Adipocyte (in vitro differentiated cells): Measurements from ENCODE around the gene POLL.

Experiments
- DNase-seq: peaks from one replicate; pipeline ENCODE4 v3.0.0-alpha.2; 2015; ENCODE audit warnings: low read depth
- H3K27me3 ChIP-seq: replicated peaks from 2 replicates; pipeline ENCODE4 v1.7.0; 2013; ENCODE audit warnings: mild to moderate bottlenecking, low read length, moderate library complexity; ENCODE audit not compliant: control insufficient read depth, insufficient read depth
- H3K36me3 ChIP-seq: 2 replicates; pipeline ENCODE4 v1.7.0; 2013; ENCODE audit warnings: low read length, mild to moderate bottlenecking, moderate library complexity; ENCODE audit not compliant: control insufficient read depth, insufficient read depth, severe bottlenecking
- H3K4me1 ChIP-seq: 2 replicates; pipeline ENCODE4 v1.7.0; 2013; ENCODE audit warnings: mild to moderate bottlenecking, low read length, moderate library complexity; ENCODE audit not compliant: control insufficient read depth, insufficient read depth
- H3K4me3 ChIP-seq: 2 replicates; pipeline ENCODE4 v1.7.0; 2013; ENCODE audit warnings: mild to moderate bottlenecking, low read length, moderate library complexity
- H3K9ac ChIP-seq: 2 replicates; pipeline ENCODE4 v1.7.0; 2013; ENCODE audit warnings: mild to moderate bottlenecking, low read length, moderate library complexity
- H3K9me3 ChIP-seq: 2 replicates; pipeline ENCODE4 v1.7.0; 2013; ENCODE audit warnings: mild to moderate bottlenecking, low read length, moderate library complexity; ENCODE audit not compliant: control insufficient read depth

The POLL gene

GRCh38 chr10:101578803-101579515 lies 9.1 kb downstream of the POLL start:
- H3K9ac ChIP-seq, result no peak overlapping the region
- H3K4me3 ChIP-seq, result no peak overlapping the region
- H3K36me3 ChIP-seq, result peaks cover 46% of the 10 kb centered on the region
- no peaks in the 10 kb centered on the region for H3K27me3 ChIP-seq
- H3K4me1 ChIP-seq, result no peaks in the 10 kb centered on the region
- H3K9me3 ChIP-seq, result no peaks in the 10 kb centered on the region
- DNase-seq, result no peak

- H3K36me3 ChIP-seq, result peaks cover 39% of the 10 kb centered on the region
- H3K27me3 ChIP-seq, result no peaks in the 10 kb centered on the region
- peaks cover 1% of the 10 kb centered on the region for H3K9me3 ChIP-seq
- DNase-seq, result no peak
- no peak overlapping the region for H3K4me3 ChIP-seq
- H3K9ac ChIP-seq, result no peak overlapping the region
- no peaks in the 10 kb centered on the region for H3K4me1 ChIP-seq
These were observed 9.9 kb downstream of the POLL start for GRCh38 chr10:101578192-101578591.

- Histone ChIP-seq H3K4me3 (no peak overlapping the region), H3K9me3 (peaks cover 10% of the 10 kb centered on the region), H3K27me3 (no peaks in the 10 kb centered on the region), H3K36me3 (peaks cover 31% of the 10 kb centered on the region), H3K4me1 (no peaks in the 10 kb centered on the region), H3K9ac (no peak overlapping the region)
- no peak for DNase-seq
These were observed 10.8 kb downstream of the POLL start for GRCh38 chr10:101577121-101577871.

- peaks cover 29% of the 10 kb centered on the region for H3K36me3 ChIP-seq
These were observed 11.7 kb downstream of the POLL start for GRCh38 chr10:101576211-101576863.

GRCh38 chr10:101575580-101576210 lies 12.4 kb downstream of the POLL start:
- no peaks in the 10 kb centered on the region for H3K27me3 ChIP-seq
- H3K36me3 ChIP-seq, result peaks cover 23% of the 10 kb centered on the region
- H3K4me3 ChIP-seq, result no peak overlapping the region
- H3K9me3 ChIP-seq, result peaks cover 10% of the 10 kb centered on the region
- no peak overlapping the region for H3K9ac ChIP-seq
- H3K4me1 ChIP-seq, result no peaks in the 10 kb centered on the region
- DNase-seq, result no peak

More at GRCh38 chr10:101576211-101576863, 11.7 kb downstream of the POLL start:
- H3K4me1 ChIP-seq, result no peaks in the 10 kb centered on the region
- no peak for DNase-seq
- no peak overlapping the region for H3K9ac ChIP-seq
- no peaks in the 10 kb centered on the region for H3K27me3 ChIP-seq
- no peak overlapping the region for H3K4me3 ChIP-seq
- peaks cover 10% of the 10 kb centered on the region for H3K9me3 ChIP-seq

GRCh38 chr10:101575091-101575490 lies 13.0 kb downstream of the POLL start:
- Histone ChIP-seq H3K9ac (no peak overlapping the region), H3K9me3 (peaks cover 10% of the 10 kb centered on the region), H3K36me3 (peaks cover 16% of the 10 kb centered on the region), H3K4me3 (no peak overlapping the region), H3K4me1 (peaks cover 3% of the 10 kb centered on the region), H3K27me3 (no peaks in the 10 kb centered on the region)
- DNase-seq, result no peak

- Histone ChIP-seq H3K9ac (no peak overlapping the region), H3K36me3 (peaks cover 7% of the 10 kb centered on the region), H3K9me3 (peaks cover 10% of the 10 kb centered on the region), H3K27me3 (peaks cover 6% of the 10 kb centered on the region), H3K4me3 (no peak overlapping the region), H3K4me1 (peaks cover 10% of the 10 kb centered on the region)
- DNase-seq, result no peak
These were observed 13.9 kb downstream of the POLL start for GRCh38 chr10:101573885-101574753.

GRCh38 chr10:101572785-101573184 lies 15.3 kb downstream of the POLL start:
- Histone ChIP-seq H3K27me3 (peaks cover 18% of the 10 kb centered on the region), H3K9ac (no peak overlapping the region), H3K9me3 (peaks cover 10% of the 10 kb centered on the region), H3K4me1 (peaks cover 10% of the 10 kb centered on the region), H3K4me3 (no peak overlapping the region), H3K36me3 (peaks cover 2% of the 10 kb centered on the region)
- DNase-seq, result no peak

- no peaks in the 10 kb centered on the region for H3K36me3 ChIP-seq
- DNase-seq, result no peak
- H3K27me3 ChIP-seq, result peaks cover 24% of the 10 kb centered on the region
- H3K4me3 ChIP-seq, result no peak overlapping the region
- no peak overlapping the region for H3K9ac ChIP-seq
- peaks cover 10% of the 10 kb centered on the region for H3K4me1 ChIP-seq
- peaks cover 10% of the 10 kb centered on the region for H3K9me3 ChIP-seq
These were observed 15.9 kb downstream of the POLL start for GRCh38 chr10:101572126-101572525.

GRCh38 chr10:101571271-101571925 lies 16.7 kb downstream of the POLL start:
- Histone ChIP-seq H3K36me3 (no peaks in the 10 kb centered on the region), H3K4me1 (peaks cover 10% of the 10 kb centered on the region), H3K27me3 (peaks cover 31% of the 10 kb centered on the region), H3K9ac (no peak overlapping the region), H3K9me3 (peaks cover 10% of the 10 kb centered on the region), H3K4me3 (no peak overlapping the region)
- no peak for DNase-seq
